Sigmoid colon (tissue), 7 donors: Measurements from ENCODE around the gene FAM135A. TPM values are rescaled to one million over a fixed set of nuclear protein-coding genes. Genes with fewer than 3 reads are reported as not detected.

Experiments used
- DNase-seq: peaks from one replicate; pipeline ENCODE4 v3.0.0-alpha.2; 2019
- H3K27ac ChIP-seq, 4 donors: fragments of 200-600 bp; sonication (generic); one replicate each; pipeline ENCODE4 v1.5.1; 2016 to 2019; ENCODE audit warnings: mild to moderate bottlenecking in 1 of 4
- H3K27me3 ChIP-seq, 3 donors: fragments of 200-600 bp; sonication (generic); one replicate each; pipeline ENCODE4 v1.5.1; 2019; ENCODE audit warnings: mild to moderate bottlenecking in 1 of 3
- H3K36me3 ChIP-seq, 4 donors: fragments of 200-600 bp; sonication (generic); one replicate each; pipeline ENCODE4 v1.5.1; 2016 to 2019
- H3K4me1 ChIP-seq, 4 donors: fragments of 200-600 bp; sonication (generic); one replicate each; pipeline ENCODE4 v1.5.1; 2017 to 2019
- H3K4me3 ChIP-seq, 4 donors: fragments of 200-600 bp; sonication (generic); one replicate each; pipeline ENCODE4 v1.5.1; 2017 to 2019; ENCODE audit warnings: mild to moderate bottlenecking in 2 of 4, moderate library complexity in 1 of 4
- H3K9me3 ChIP-seq, 4 donors: fragments of 200-600 bp in 3 of 4; sonication (generic) in 3 of 4; one replicate each; pipeline versions ENCODE4 v1.5.1 to v1.6.1; 2013 to 2019
- EP300 ChIP-seq, 4 donors: sonication (generic); formaldehyde crosslinking; IDR thresholded peaks; one replicate each; pipeline ENCODE4 v1.6.1; 2017; ENCODE audit warnings: antibody characterized with exemption in 4 of 4
- POLR2A ChIP-seq, 2 donors: fragments of 450-650 bp; IDR thresholded peaks; one replicate each; pipeline ENCODE4 v1.6.1; 2016; ENCODE audit warnings: antibody characterized with exemption in 2 of 2, mild to moderate bottlenecking in 2 of 2, moderate library complexity in 2 of 2
- POLR2AphosphoS5 ChIP-seq, 4 donors: sonication (generic); formaldehyde crosslinking; IDR thresholded peaks; one replicate each; pipeline ENCODE4 v1.6.1; 2017; ENCODE audit warnings: antibody characterized with exemption in 4 of 4
- WGBS, 2 donors: extraction: QIAGEN DNeasy Blood & Tissue Kit; methylation state at CpG; one replicate each; pipeline ENCODE4 v1.1.7; 2013; 5-methylcytosine and 5-hydroxymethylcytosine counted together
- intact Hi-C: fragments of 100-400 bp; cut with DNase I; formaldehyde crosslinking; loops from one replicate; pipeline ENCODE4 v1.15.1; 2023
- polyA plus RNA-seq, 3 donors: library from polyadenylated mRNA; stranded (reverse); fragments of 200-250 nt; gene quantifications; one replicate each; pipeline ENCODE4 v1.2.3, GENCODE V29; 2013
- total RNA-seq, 4 donors: library from RNA; depleted of rRNA; stranded (reverse); fragments of >200 nt; gene quantifications; one replicate each; pipeline ENCODE4 v1.1.0, GENCODE V29; 2016
- TF ChIP-seq, protein P1 (sequence below), 4 experiments: fragments of 450-650 bp in 3 of 4; fragments of 200-600 bp in 1 of 4; IDR thresholded peaks; one replicate each; pipeline ENCODE4 v1.5.1; 2016 to 2019; ENCODE audit warnings: antibody characterized with exemption in 4 of 4, mild to moderate bottlenecking in 3 of 4, moderate library complexity in 2 of 4
- donor health status: healthy with polysubstance abuse.
- donor health status: Bipolar disorder and iron deficiency.
- donor health status: healthy.

The FAM135A gene
- total and polyA plus RNA-seq, 7 donors, result 15.2 to 31.7 (median 27.7) TPM

DNA sequence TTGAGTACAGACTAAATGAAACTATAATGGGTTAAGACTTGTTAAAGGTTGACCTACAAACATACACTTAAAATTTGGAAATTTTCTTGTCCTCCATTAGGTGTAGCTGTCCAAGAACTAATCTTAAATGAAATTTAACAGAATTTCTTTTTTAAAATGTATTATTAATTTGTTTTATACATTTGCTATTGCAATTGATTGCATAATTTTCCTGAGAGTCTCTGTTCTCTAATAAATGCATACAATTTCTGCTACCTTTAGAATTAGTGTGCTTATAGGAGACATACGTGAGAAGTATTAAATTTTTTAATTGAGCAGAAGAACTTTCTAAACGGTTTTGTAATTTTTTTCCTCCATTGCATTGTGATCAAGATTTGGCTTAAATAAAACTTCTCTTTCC lies 1.5 kb downstream of the FAM135A start:
- peak overlapping the region; percentile 89 to 92 (median 90) for H3K27ac ChIP-seq
- peak overlapping the region in 2 of 4 donors; percentile 90 to 92 for H3K4me3 ChIP-seq
- H3K27me3 ChIP-seq, result no peaks in the 10 kb centered on the region
- WGBS, 2 donors, result 24 to 54% methylated on average over 2 of the region's 2 CpGs
- no peak for DNase-seq
- TF ChIP-seq, protein P1, sequence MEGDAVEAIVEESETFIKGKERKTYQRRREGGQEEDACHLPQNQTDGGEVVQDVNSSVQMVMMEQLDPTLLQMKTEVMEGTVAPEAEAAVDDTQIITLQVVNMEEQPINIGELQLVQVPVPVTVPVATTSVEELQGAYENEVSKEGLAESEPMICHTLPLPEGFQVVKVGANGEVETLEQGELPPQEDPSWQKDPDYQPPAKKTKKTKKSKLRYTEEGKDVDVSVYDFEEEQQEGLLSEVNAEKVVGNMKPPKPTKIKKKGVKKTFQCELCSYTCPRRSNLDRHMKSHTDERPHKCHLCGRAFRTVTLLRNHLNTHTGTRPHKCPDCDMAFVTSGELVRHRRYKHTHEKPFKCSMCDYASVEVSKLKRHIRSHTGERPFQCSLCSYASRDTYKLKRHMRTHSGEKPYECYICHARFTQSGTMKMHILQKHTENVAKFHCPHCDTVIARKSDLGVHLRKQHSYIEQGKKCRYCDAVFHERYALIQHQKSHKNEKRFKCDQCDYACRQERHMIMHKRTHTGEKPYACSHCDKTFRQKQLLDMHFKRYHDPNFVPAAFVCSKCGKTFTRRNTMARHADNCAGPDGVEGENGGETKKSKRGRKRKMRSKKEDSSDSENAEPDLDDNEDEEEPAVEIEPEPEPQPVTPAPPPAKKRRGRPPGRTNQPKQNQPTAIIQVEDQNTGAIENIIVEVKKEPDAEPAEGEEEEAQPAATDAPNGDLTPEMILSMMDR (IDR thresholded peaks at IDR 0.05), result no peak
- TF ChIP-seq POLR2AphosphoS5 (IDR thresholded peaks at IDR 0.05), result no peak
- no peak for TF ChIP-seq EP300 (IDR thresholded peaks at IDR 0.05)
- no peak for TF ChIP-seq POLR2A (IDR thresholded peaks at IDR 0.05)
- peaks cover 0 to 24% (median 17%) of the 10 kb centered on the region in 4 donors for H3K4me1 ChIP-seq
- intact Hi-C loops, result loop anchor here (5.0 kb wide), 1 partner anchor 43 kb away; no protein-coding TSS in a partner anchor
- H3K36me3 ChIP-seq, result peaks cover 0 to 20% (median 0%) of the 10 kb centered on the region in 4 donors
- no peaks in the 10 kb centered on the region for H3K9me3 ChIP-seq

DNA sequence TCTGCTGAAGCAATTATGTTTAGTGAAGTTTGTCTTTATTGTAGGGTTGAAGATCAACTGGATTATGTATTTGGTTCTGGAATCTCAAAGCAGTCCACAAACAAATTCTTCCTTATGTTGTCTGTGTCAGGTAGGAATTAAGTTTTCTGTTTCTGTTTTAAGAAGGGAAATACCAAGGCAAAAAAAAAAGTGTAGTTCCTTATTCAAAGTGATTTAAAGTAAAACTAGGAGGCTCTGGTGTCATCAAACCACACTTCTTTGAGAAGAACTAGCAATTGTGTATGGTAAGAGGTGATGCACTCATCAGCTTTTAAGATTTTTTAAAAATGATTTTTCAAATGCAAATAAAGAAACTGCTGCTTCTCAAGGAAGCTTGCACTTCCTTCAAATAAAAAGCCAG lies 1.9 kb downstream of the FAM135A start:
- no peaks in the 10 kb centered on the region for H3K27me3 ChIP-seq
- intact Hi-C loops, result no loop called here
- DNase-seq, result no peak
- H3K4me1 ChIP-seq, result peaks cover 0 to 24% (median 17%) of the 10 kb centered on the region in 4 donors
- H3K4me3 ChIP-seq, result no peak overlapping the region
- H3K36me3 ChIP-seq, result peaks cover 0 to 25% (median 0%) of the 10 kb centered on the region in 4 donors
- H3K27ac ChIP-seq, result peak overlapping the region in 1 of 4 donors; percentile 92
- TF ChIP-seq, protein P1 (IDR thresholded peaks at IDR 0.05), result no peak
- TF ChIP-seq EP300 (IDR thresholded peaks at IDR 0.05) (no peak), POLR2AphosphoS5 (IDR thresholded peaks at IDR 0.05) (no peak), POLR2A (IDR thresholded peaks at IDR 0.05) (no peak)
- H3K9me3 ChIP-seq, result no peaks in the 10 kb centered on the region

DNA sequence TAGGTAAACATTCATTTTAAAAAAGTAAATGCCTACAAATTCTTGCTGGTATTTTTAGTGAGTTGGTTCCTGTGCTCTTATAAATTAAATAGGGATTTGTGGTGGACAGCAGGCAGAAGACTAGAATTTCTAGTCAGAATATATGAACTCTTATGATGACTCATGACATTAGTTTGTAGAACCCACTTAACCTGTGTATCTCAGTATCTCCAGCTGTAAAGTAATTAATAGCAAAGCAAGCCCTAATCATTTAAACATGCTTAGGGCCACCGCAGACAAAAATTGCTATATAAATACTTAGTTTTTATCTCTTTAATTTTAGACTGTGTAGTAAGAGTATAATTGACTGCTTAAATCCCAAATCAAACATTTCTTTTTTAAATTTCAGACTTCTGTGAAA lies 2.4 kb downstream of the FAM135A start:
- Histone ChIP-seq H3K4me3 (no peak overlapping the region), H3K4me1 (peaks cover 0 to 24% (median 17%) of the 10 kb centered on the region in 4 donors), H3K36me3 (peaks cover 0 to 25% (median 0%) of the 10 kb centered on the region in 4 donors), H3K27ac (peak overlapping the region in 1 of 4 donors; percentile 92), H3K27me3 (no peaks in the 10 kb centered on the region), H3K9me3 (no peaks in the 10 kb centered on the region)
- intact Hi-C loops, result no loop called here
- WGBS, 2 donors, result 54 to 64% methylated on average over 1 of the region's 1 CpG
- DNase-seq, result no peak
- TF ChIP-seq, protein P1 (IDR thresholded peaks at IDR 0.05), result no peak
- TF ChIP-seq POLR2AphosphoS5 (IDR thresholded peaks at IDR 0.05), result no peak
- no peak for TF ChIP-seq POLR2A (IDR thresholded peaks at IDR 0.05)
- TF ChIP-seq EP300 (IDR thresholded peaks at IDR 0.05), result no peak

DNA sequence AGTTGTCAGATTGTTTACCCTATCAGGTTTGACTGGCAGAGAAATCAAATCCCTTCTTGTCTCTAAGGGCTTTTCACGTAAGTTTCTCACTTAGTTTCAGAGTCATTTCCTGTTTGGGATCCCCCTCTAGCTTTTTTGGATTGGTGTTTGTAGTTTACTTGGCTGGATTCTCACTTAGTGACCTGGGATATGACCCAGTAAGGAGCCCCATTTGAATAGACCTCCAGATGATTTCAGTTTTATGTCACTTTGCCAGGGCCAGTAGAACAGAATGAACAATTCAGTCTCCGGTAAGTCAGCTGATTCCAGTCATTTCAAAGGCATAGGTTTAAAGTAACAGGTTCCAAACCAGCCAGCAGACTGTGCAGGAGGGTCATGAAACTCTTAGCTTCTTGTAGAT lies 8.2 kb downstream of the FAM135A start:
- no peaks in the 10 kb centered on the region for H3K9me3 ChIP-seq
- H3K4me1 ChIP-seq, result peaks cover 0 to 7% (median 0%) of the 10 kb centered on the region in 4 donors
- no peak for TF ChIP-seq EP300 (IDR thresholded peaks at IDR 0.05)
- TF ChIP-seq, protein P1 (IDR thresholded peaks at IDR 0.05), result no peak
- TF ChIP-seq POLR2AphosphoS5 (IDR thresholded peaks at IDR 0.05), result no peak
- TF ChIP-seq POLR2A (IDR thresholded peaks at IDR 0.05), result no peak
- H3K36me3 ChIP-seq, result peaks cover 0 to 34% (median 0%) of the 10 kb centered on the region in 4 donors
- WGBS, 2 donors, result 70 to 77% methylated on average over 2 of the region's 2 CpGs
- no peaks in the 10 kb centered on the region for H3K27me3 ChIP-seq
- intact Hi-C loops, result no loop called here
- H3K4me3 ChIP-seq, result no peak overlapping the region
- no peak for DNase-seq
- H3K27ac ChIP-seq, result no peak overlapping the region
